ENCODE results near the gene MAP7D1.

DNA sequence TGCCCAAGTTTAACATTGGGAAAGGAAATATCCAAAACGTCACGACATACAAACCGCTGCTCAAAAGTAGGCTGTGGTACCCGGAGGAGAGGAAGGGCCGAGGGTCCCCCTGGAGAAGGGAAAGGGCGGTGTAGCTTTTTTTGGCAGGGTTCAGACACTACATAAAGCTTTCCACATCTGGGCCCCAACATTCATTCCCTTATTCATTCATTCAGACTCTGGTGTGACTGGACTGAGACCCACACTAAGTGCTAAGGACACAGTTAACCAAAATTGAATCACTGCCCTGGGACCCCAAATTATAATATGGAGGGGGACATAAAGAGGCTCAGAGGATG is 20.7 kb upstream of the MAP7D1 start:
- TF ChIP-seq YY1 (IDR thresholded peaks at IDR 0.05; ENCODE audit: insufficient read depth, insufficient read length) (no peak), ZNF274 (IDR thresholded peaks at IDR 0.05; ENCODE audit: low read depth, low read length) (no peak)
